ENCODE results near the gene PTPN11. TPM values are rescaled to one million over a fixed set of nuclear protein-coding genes. Genes with fewer than 3 reads are reported as not detected.

PTPN11 gene
- polyA plus RNA-seq, 1 donor from 2014 or later: 92.5 TPM

Other genes starting within 250 kb of the PTPN11 start
- 15.8 and 31.0 TPM in 2 replicates for gene HECTD4, start 36.5 kb upstream of the PTPN11 start, polyA plus RNA-seq
- gene RPL6, start 9.3 kb upstream of the PTPN11 start, polyA plus RNA-seq: 1,383 and 1,647 TPM in 2 replicates